Transverse colon (tissue), 4 donors: ENCODE data around the gene GNAO1. TPM values are rescaled to one million over a fixed set of nuclear protein-coding genes. Genes with fewer than 3 reads are reported as not detected.
A peak's percentile ranks its signal among the peaks of the same experiment; 100 is the strongest.

Experiments used
- DNase-seq: peaks from one replicate; pipeline ENCODE4 v3.0.0-alpha.2; 2019
- H3K27ac ChIP-seq, 4 donors: fragments of 200-600 bp; sonication (generic); 2 replicates each; pipeline ENCODE4 v1.5.1; 2016 to 2018; ENCODE audit warnings: inconsistent platforms in 4 of 4
- H3K27me3 ChIP-seq: fragments of 200-600 bp; sonication (generic); 2 replicates; pipeline ENCODE4 v1.5.1; 2017; ENCODE audit warnings: inconsistent platforms
- H3K36me3 ChIP-seq, 4 donors: fragments of 200-600 bp; sonication (generic); 2 replicates each; pipeline ENCODE4 v1.5.1; 2017 to 2019; ENCODE audit warnings: inconsistent platforms in 4 of 4
- H3K4me1 ChIP-seq, 4 donors: fragments of 200-600 bp; sonication (generic); 2 replicates each; pipeline ENCODE4 v1.5.1; 2017 to 2020; ENCODE audit warnings: inconsistent platforms in 4 of 4
- H3K4me3 ChIP-seq, 4 donors: fragments of 200-600 bp; sonication (generic); 1 replicate in 1 of 4; 2 replicates in 3 of 4; pipeline versions ENCODE4 v1.5.1 to v1.6.1; 2017 to 2019; ENCODE audit warnings: inconsistent platforms in 4 of 4
- H3K9me3 ChIP-seq, 2 donors: fragments of 200-600 bp; sonication (generic); 2 replicates each; pipeline ENCODE4 v1.5.1; 2017 to 2019; ENCODE audit warnings: inconsistent platforms in 2 of 2
- EP300 ChIP-seq: sonication (generic); formaldehyde crosslinking; IDR thresholded peaks from one replicate; pipeline ENCODE4 v1.6.1; 2017; ENCODE audit warnings: antibody characterized with exemption, low read depth
- POLR2A ChIP-seq: fragments of 450-650 bp; IDR thresholded peaks from one replicate; pipeline ENCODE4 v1.6.1; 2016; ENCODE audit warnings: antibody characterized with exemption, mild to moderate bottlenecking, moderate library complexity
- POLR2AphosphoS5 ChIP-seq, 3 donors: sonication (generic); formaldehyde crosslinking; IDR thresholded peaks; one replicate each; pipeline ENCODE4 v1.6.1; 2016; ENCODE audit warnings: antibody characterized with exemption in 3 of 3
- WGBS, 2 donors: methylation state at CpG; one replicate each; pipeline ENCODE4 v1.1.5; 2018; ENCODE audit warnings: low coverage in 1 of 2; 5-methylcytosine and 5-hydroxymethylcytosine counted together
- in situ Hi-C, 4 donors: fragments of 200-750 bp; cut with MboI; loops; one replicate each; pipeline versions ENCODE4 v1.15.0 to v1.15.1; 2017; ENCODE audit warnings: low sequenced_read_pairs in 3 of 4, low pct_ligation_motif_present in 1 of 4, low pct_unique_long_range_greater_than_20kb in 1 of 4
- intact Hi-C: fragments of 100-400 bp; cut with DNase I; formaldehyde crosslinking; loops from one replicate; pipeline ENCODE4 v1.15.1; 2023; ENCODE audit warnings: low total_unique reads
- total RNA-seq, 4 donors: library from RNA; depleted of rRNA; stranded (reverse); fragments of >200 nt; gene quantifications; one replicate each; pipeline ENCODE4 v1.1.0, GENCODE V29; 2016
- TF ChIP-seq, protein P1 (sequence below), 5 experiments: fragments of 200-600 bp in 3 of 5; fragments of 450-650 bp in 2 of 5; sonication (generic) in 3 of 5; IDR thresholded peaks; 1 replicate in 2 of 5; 2 replicates in 3 of 5; pipeline ENCODE4 v1.5.1; 2016 to 2017; ENCODE audit warnings: antibody characterized with exemption in 5 of 5, inconsistent platforms in 3 of 5, mild to moderate bottlenecking in 2 of 5, moderate library complexity in 1 of 5

Gene GNAO1
- total RNA-seq, 4 donors from 2014 or later, result 7.3 to 25.4 (median 11.3) TPM

DNA sequence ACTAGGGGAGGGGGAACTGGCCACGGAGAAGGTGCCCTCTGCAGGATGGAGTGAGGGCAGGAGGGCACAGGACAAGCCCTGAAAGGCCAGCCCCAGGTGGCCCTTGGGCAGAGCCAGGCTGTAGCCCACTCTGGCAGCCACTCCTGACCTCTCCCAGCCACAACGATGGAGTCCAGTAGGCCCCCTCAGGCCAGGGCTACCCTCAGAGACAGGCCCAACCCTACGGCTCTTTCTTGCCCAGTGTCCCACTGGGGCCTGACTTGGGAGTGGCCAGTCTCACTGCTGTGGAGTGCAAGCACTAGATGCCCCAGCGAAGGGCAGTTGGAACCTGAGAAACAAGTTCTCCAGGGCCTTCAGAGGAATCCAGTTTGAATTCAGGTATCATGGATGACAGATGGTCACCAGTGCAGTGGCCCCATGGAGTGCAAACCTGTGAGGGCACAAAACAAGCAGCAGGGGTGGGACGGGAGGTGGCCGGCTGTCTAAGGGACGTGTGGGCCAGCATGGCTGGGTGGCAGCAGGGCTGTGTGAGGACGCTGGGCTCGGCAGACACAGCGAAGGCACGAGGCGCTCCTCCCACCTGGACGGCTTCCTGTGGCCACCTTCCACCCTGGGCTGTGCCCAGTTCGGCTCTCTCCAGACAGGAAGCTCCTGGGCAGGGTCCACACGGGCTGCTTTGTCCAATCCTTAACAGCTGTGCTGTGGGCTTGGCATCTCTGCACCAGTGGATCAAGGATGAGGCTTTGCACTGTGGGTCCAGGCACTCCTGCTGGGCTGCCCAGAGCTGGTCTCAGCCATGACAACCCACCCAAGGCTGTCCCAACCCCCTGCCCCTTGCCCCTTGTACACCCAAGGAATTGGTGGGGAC, 162.0 kb downstream of the GNAO1 start:
- Histone ChIP-seq H3K36me3 (no peaks in the 10 kb centered on the region), H3K4me3 (no peak overlapping the region), H3K27me3 (no peaks in the 10 kb centered on the region), H3K4me1 (peaks cover 4 to 12% (median 6%) of the 10 kb centered on the region in 4 donors), H3K9me3 (no peaks in the 10 kb centered on the region), H3K27ac (no peak overlapping the region)
- 81% methylated on average over 15 of the region's 15 CpGs; no CpG with 5 or more reads in 1 of the 2 donors for WGBS, 2 donors
- in situ Hi-C loops (no loop called here), intact Hi-C loops (no loop called here)
- DNase-seq, result peak; percentile 6
- TF ChIP-seq EP300, result no peak
- TF ChIP-seq, protein P1, sequence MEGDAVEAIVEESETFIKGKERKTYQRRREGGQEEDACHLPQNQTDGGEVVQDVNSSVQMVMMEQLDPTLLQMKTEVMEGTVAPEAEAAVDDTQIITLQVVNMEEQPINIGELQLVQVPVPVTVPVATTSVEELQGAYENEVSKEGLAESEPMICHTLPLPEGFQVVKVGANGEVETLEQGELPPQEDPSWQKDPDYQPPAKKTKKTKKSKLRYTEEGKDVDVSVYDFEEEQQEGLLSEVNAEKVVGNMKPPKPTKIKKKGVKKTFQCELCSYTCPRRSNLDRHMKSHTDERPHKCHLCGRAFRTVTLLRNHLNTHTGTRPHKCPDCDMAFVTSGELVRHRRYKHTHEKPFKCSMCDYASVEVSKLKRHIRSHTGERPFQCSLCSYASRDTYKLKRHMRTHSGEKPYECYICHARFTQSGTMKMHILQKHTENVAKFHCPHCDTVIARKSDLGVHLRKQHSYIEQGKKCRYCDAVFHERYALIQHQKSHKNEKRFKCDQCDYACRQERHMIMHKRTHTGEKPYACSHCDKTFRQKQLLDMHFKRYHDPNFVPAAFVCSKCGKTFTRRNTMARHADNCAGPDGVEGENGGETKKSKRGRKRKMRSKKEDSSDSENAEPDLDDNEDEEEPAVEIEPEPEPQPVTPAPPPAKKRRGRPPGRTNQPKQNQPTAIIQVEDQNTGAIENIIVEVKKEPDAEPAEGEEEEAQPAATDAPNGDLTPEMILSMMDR (IDR thresholded peaks at IDR 0.05), result no peak
- no peak for TF ChIP-seq POLR2A
- TF ChIP-seq POLR2AphosphoS5 (IDR thresholded peaks at IDR 0.05), result no peak

DNA sequence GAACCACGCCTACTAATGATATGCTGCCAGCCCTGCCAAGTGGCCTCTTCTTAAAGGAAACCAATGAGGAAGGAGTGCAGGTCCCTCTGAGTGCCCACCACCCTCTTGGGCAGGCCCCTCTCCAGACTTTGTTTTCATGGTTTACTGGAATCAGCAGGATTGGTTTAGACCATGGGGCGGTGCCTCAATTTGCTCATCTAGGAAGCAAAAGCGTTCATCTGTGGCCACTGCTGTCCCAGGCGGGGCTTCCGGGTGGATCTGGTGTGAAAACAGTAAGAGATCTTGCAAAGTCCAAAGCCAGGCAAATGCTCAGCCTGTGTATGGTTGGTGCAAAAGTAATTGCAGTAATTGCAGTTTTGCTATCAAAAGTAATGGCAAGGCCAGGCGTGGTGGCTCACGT, 162.7 kb downstream of the GNAO1 start:
- H3K27me3 ChIP-seq, result no peaks in the 10 kb centered on the region
- H3K36me3 ChIP-seq, result no peaks in the 10 kb centered on the region
- WGBS, 2 donors, result 79% methylated on average over 7 of the region's 7 CpGs; no CpG with 5 or more reads in 1 of the 2 donors
- TF ChIP-seq POLR2AphosphoS5 (IDR thresholded peaks at IDR 0.05), result no peak
- TF ChIP-seq, protein P1 (IDR thresholded peaks at IDR 0.05), result no peak
- TF ChIP-seq EP300, result no peak
- no peak for TF ChIP-seq POLR2A
- H3K4me1 ChIP-seq, result peaks cover 4 to 12% (median 6%) of the 10 kb centered on the region in 4 donors
- peak; percentile 4 for DNase-seq
- intact Hi-C loops (no loop called here), in situ Hi-C loops (no loop called here)
- H3K27ac ChIP-seq, result no peak overlapping the region
- H3K4me3 ChIP-seq, result no peak overlapping the region
- H3K9me3 ChIP-seq, result no peaks in the 10 kb centered on the region

GRCh38 chr16:56354746-56355145, 163.5 kb downstream of the GNAO1 start:
- TF ChIP-seq EP300 (no peak), POLR2AphosphoS5 (IDR thresholded peaks at IDR 0.05) (no peak), POLR2A (no peak)
- TF ChIP-seq, protein P1 (IDR thresholded peaks at IDR 0.05), result no peak
- in situ Hi-C loops, result no loop called here
- no peaks in the 10 kb centered on the region for H3K27me3 ChIP-seq
- no peak overlapping the region for H3K4me3 ChIP-seq
- no peaks in the 10 kb centered on the region for H3K36me3 ChIP-seq
- H3K27ac ChIP-seq, result no peak overlapping the region
- DNase-seq, result peak; percentile 2
- WGBS, 2 donors, result 89 to 94% methylated on average over 16 to 17 of the region's 17 CpGs
- peaks cover 4 to 12% (median 6%) of the 10 kb centered on the region in 4 donors for H3K4me1 ChIP-seq
- intact Hi-C loops, result no loop called here
- H3K9me3 ChIP-seq, result no peaks in the 10 kb centered on the region

DNA sequence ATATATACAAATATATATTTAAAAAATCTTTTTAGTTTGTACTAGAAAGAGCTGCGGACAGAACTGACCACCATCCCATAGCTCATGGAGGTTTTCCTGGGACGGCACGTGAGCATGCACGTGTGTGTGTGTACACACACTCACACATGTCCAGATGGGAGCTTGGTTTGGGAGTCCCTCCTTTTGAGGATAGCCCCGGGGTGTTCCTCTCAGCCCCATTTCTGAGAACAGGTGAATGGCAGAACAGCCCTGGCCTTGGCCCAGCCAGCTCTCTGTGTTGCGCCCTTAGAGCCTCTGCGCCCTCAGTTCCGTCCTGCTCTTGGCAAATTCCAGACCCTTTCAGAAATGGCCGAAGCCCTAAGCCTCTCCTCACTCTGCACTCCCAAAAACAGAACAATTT, 163.9 kb downstream of the GNAO1 start:
- Histone ChIP-seq H3K27me3 (no peaks in the 10 kb centered on the region), H3K4me1 (peaks cover 4 to 12% (median 6%) of the 10 kb centered on the region in 4 donors), H3K9me3 (no peaks in the 10 kb centered on the region), H3K4me3 (no peak overlapping the region), H3K36me3 (no peaks in the 10 kb centered on the region), H3K27ac (no peak overlapping the region)
- intact Hi-C loops, result no loop called here
- in situ Hi-C loops, result no loop called here
- no peak for DNase-seq
- no peak for TF ChIP-seq POLR2A
- TF ChIP-seq, protein P1 (IDR thresholded peaks at IDR 0.05), result no peak
- TF ChIP-seq EP300, result no peak
- no peak for TF ChIP-seq POLR2AphosphoS5 (IDR thresholded peaks at IDR 0.05)
- WGBS, 2 donors, result 90 to 91% methylated on average over 4 to 9 of the region's 9 CpGs
